ENCODE data around the gene ELMOD3. TPM values are rescaled to one million over a fixed set of nuclear protein-coding genes. Genes with fewer than 3 reads are reported as not detected.

ELMOD3 gene
- total and polyA plus RNA-seq, 9 of the 15 experiments (the other 6 are each of a cell fraction or from before 2014, with no cell fraction given), result 2.7 to 18.7 (median 11.6) TPM

- TF ChIP-seq SAFB2 (IDR thresholded peaks at IDR 0.05; ENCODE audit: borderline replicate concordance, low read depth, low read length, severe bottlenecking), result no peak
- TF ChIP-seq E2F4 (CRISPR knock-in tag; IDR thresholded peaks at IDR 0.05; ENCODE audit: low read depth), result no peak
- TF ChIP-seq GMEB1 (CRISPR knock-in tag; IDR thresholded peaks at IDR 0.05), result peak; percentile 23; the same call in 1 of the 2 replicates
- no peak for TF ChIP-seq THRAP3 (IDR thresholded peaks at IDR 0.05; ENCODE audit: borderline replicate concordance)
- TF ChIP-seq, protein P1, sequence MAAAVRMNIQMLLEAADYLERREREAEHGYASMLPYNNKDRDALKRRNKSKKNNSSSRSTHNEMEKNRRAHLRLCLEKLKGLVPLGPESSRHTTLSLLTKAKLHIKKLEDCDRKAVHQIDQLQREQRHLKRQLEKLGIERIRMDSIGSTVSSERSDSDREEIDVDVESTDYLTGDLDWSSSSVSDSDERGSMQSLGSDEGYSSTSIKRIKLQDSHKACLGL (CRISPR knock-in tag; IDR thresholded peaks at IDR 0.05; ENCODE audit: borderline replicate concordance, poor library complexity, severe bottlenecking), result no peak
- TF ChIP-seq ESRRA (IDR thresholded peaks at IDR 0.05; ENCODE audit: borderline replicate concordance, low read depth), result no peak; the same call in 1 of the 2 replicates
- TF ChIP-seq GTF2E2 (tag; IDR thresholded peaks at IDR 0.05), result no peak
- no peak for TF ChIP-seq ZNF263 (CRISPR knock-in tag; IDR thresholded peaks at IDR 0.05; ENCODE audit: borderline replicate concordance)
- TF ChIP-seq RNF219 (CRISPR knock-in tag; IDR thresholded peaks at IDR 0.05), result no peak
- no peak for TF ChIP-seq RUNX1 (IDR thresholded peaks at IDR 0.05; ENCODE audit: low read depth)
- TF ChIP-seq POLR3A (IDR thresholded peaks at IDR 0.05; ENCODE audit: borderline replicate concordance, extremely low read depth, insufficient read depth, insufficient read length), result no peak
- TF ChIP-seq GTF2F1 (IDR thresholded peaks at IDR 0.05; ENCODE audit: low read depth, low read length), result no peak
- 0 out of 2 replicates have a peak, but pooled peaks have one; percentile 0 for TF ChIP-seq CBX5 (IDR thresholded peaks at IDR 0.05; ENCODE audit: borderline replicate concordance, low read depth)
- TF ChIP-seq HCFC1 (IDR thresholded peaks at IDR 0.05; ENCODE audit: low read depth, low read length), result peak; percentile 46; the same call in 1 of the 2 replicates
- TF ChIP-seq, protein P2, sequence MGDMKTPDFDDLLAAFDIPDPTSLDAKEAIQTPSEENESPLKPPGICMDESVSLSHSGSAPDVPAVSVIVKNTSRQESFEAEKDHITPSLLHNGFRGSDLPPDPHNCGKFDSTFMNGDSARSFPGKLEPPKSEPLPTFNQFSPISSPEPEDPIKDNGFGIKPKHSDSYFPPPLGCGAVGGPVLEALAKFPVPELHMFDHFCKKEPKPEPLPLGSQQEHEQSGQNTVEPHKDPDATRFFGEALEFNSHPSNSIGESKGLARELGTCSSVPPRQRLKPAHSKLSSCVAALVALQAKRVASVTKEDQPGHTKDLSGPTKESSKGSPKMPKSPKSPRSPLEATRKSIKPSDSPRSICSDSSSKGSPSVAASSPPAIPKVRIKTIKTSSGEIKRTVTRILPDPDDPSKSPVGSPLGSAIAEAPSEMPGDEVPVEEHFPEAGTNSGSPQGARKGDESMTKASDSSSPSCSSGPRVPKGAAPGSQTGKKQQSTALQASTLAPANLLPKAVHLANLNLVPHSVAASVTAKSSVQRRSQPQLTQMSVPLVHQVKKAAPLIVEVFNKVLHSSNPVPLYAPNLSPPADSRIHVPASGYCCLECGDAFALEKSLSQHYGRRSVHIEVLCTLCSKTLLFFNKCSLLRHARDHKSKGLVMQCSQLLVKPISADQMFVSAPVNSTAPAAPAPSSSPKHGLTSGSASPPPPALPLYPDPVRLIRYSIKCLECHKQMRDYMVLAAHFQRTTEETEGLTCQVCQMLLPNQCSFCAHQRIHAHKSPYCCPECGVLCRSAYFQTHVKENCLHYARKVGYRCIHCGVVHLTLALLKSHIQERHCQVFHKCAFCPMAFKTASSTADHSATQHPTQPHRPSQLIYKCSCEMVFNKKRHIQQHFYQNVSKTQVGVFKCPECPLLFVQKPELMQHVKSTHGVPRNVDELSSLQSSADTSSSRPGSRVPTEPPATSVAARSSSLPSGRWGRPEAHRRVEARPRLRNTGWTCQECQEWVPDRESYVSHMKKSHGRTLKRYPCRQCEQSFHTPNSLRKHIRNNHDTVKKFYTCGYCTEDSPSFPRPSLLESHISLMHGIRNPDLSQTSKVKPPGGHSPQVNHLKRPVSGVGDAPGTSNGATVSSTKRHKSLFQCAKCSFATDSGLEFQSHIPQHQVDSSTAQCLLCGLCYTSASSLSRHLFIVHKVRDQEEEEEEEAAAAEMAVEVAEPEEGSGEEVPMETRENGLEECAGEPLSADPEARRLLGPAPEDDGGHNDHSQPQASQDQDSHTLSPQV (IDR thresholded peaks at IDR 0.05), result peak; percentile 92
- TF ChIP-seq PCBP2 (IDR thresholded peaks at IDR 0.05; ENCODE audit: low read depth, low read length, poor library complexity, severe bottlenecking), result no peak
These were observed 66.1 kb downstream of the ELMOD3 start (continued) for GRCh38 chr2:85420536-85421259.

Data from K562 (cell line).